IPS-NIHi11 (cell line): ENCODE measurements around the gene MAPKAPK2.
"Not testable (repeated sequence)": the region's sequence is repeated elsewhere in the genome, so short reads cannot be mapped to it uniquely, and the experiment has no call there.

Experiments used
- DNase-seq: peaks from one replicate; pipeline ENCODE4 v3.0.0; 2012; ENCODE audit warnings: mixed read lengths, low spot score

Gene MAPKAPK2

DNA sequence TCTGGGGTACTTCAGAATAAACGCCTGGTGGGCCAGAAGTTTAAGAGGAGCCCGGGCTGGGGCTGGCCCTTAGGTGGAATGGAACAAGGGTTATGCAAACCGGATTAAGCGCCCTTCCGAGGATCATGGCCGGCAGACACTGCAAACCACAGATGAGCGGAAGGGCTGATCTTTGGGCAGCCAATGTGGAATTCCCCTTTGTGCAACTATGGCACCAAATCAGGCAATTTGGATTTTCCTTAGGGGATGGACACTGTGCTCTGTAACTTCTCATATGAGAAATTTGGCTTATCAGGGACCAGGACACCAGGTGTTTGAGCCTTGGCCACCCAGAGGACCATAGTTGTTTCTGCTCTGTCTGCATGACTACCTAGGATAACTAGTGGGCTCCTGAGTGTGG is 93.3 kb downstream of the MAPKAPK2 start:
- DNase-seq, result no peak

DNA sequence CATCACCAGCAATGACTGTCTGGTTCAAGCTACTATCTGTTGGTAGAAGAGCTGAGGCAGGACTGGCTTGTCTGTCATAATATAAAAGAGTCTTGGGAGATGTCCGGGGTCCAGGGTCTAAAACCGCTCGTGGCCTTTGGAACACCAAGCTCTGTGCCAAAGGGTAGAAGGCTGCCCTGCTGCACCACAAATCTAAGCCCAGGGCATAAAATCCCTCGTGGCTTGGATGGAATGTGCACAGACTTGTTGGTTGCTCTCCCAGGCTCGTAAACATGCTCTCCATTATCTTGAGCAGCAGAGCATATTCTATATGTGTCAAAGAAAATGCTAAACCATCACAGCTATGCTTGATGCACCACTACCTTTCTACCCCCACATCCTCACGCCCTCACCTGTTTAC is 94.2 kb downstream of the MAPKAPK2 start:
- DNase-seq, result not testable (repeated sequence)

DNA sequence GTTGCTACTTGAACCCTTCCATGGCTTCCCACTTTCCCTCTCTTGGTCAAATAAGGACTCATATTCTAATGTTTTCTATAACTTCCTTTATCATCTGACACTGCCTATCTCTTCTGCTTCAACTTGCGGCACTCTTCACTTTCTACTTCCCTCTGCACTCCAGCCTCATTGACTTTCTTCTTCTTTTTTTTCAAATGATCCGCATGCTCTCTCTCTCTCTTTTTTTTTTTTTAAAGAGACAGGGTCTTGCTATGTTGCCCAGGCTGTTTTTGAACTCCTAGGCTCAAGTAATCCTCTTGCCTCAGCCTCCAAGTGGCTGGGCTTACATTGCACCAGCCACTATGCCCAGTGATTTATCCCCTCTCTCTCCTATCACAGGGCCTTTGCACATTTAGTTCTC is 94.9 kb downstream of the MAPKAPK2 start:
- no peak for DNase-seq

DNA sequence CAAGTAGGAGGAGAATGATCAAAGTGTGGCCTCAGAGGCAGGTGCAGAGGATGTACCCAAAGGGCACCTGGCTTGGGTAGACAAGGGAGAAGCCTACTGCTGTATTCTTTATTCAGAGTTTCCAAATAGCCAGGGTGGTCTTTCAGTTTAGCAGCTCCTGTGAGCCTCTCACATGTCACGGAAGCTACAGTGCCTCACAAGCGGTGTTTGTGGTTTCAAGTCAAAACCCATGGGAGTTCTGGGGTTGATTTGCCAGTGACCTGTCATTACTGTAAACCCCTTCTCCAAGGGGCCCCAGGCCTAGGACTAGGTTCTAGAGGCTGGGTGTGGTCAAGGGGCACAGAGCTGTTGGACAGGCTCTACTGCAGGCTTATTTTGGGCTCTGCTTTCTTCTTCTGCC is 97.7 kb downstream of the MAPKAPK2 start:
- DNase-seq, result no peak

DNA sequence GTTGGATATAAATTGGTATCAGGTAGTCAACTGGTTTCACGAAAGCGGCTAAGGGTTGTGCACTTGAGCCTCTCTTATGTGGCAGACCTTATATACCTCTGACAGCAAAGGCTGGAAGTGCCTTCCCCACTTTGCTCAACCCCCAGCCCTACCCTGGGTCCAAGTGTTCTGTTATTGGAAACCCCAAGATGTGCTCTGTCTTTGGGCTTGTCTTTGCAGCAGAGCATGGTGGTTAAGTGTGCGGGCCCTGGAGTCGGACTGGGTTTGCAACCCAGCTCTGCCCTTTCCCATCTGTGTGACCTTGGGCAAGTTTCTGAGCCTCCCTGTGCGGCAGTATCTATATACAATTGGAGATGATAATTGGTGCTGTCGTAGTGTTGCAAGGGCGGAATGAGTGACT is 98.8 kb downstream of the MAPKAPK2 start:
- DNase-seq, result no peak
